ENCODE results near the gene ARSI.

DNA sequence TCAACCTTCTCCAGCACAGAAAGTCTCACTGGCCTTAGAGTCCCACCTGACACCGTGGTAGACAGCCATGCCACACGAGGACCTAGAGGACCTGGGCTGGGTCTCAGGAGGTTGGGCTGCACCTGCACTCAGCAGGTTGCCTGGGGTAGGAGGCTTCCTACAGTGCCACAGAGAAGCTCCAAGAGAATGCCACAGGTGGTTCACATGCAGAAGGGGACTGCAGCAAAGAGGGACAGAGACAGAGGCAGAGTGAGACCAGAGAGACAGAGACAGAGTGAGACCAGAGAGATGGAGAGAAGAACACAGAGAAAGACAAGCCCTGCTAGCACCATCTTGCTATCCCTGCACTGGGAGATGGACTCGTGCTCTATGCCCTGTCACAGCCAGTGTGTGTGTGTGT lies 18.8 kb downstream of the ARSI start:
- TF ChIP-seq, protein P1, sequence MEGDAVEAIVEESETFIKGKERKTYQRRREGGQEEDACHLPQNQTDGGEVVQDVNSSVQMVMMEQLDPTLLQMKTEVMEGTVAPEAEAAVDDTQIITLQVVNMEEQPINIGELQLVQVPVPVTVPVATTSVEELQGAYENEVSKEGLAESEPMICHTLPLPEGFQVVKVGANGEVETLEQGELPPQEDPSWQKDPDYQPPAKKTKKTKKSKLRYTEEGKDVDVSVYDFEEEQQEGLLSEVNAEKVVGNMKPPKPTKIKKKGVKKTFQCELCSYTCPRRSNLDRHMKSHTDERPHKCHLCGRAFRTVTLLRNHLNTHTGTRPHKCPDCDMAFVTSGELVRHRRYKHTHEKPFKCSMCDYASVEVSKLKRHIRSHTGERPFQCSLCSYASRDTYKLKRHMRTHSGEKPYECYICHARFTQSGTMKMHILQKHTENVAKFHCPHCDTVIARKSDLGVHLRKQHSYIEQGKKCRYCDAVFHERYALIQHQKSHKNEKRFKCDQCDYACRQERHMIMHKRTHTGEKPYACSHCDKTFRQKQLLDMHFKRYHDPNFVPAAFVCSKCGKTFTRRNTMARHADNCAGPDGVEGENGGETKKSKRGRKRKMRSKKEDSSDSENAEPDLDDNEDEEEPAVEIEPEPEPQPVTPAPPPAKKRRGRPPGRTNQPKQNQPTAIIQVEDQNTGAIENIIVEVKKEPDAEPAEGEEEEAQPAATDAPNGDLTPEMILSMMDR (IDR thresholded peaks at IDR 0.05) = no peak
- no peak for TF ChIP-seq SP1 (CRISPR knock-in tag; conservative IDR thresholded peaks at IDR 0.05)
- TF ChIP-seq JUN (CRISPR knock-in tag; IDR thresholded peaks at IDR 0.05) = no peak
- TF ChIP-seq, protein P2, sequence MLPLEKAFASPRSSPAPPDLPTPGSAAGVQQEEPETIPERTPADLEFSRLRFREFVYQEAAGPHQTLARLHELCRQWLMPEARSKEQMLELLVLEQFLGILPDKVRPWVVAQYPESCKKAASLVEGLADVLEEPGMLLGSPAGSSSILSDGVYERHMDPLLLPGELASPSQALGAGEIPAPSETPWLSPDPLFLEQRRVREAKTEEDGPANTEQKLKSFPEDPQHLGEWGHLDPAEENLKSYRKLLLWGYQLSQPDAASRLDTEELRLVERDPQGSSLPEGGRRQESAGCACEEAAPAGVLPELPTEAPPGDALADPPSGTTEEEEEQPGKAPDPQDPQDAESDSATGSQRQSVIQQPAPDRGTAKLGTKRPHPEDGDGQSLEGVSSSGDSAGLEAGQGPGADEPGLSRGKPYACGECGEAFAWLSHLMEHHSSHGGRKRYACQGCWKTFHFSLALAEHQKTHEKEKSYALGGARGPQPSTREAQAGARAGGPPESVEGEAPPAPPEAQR (CRISPR knock-in tag; IDR thresholded peaks at IDR 0.05) = no peak
- no peak for TF ChIP-seq TEAD4 (CRISPR knock-in tag; IDR thresholded peaks at IDR 0.05)
- TF ChIP-seq, protein P3, sequence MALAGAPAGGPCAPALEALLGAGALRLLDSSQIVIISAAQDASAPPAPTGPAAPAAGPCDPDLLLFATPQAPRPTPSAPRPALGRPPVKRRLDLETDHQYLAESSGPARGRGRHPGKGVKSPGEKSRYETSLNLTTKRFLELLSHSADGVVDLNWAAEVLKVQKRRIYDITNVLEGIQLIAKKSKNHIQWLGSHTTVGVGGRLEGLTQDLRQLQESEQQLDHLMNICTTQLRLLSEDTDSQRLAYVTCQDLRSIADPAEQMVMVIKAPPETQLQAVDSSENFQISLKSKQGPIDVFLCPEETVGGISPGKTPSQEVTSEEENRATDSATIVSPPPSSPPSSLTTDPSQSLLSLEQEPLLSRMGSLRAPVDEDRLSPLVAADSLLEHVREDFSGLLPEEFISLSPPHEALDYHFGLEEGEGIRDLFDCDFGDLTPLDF (CRISPR knock-in tag; IDR thresholded peaks at IDR 0.05) = no peak
- TF ChIP-seq, protein P4, sequence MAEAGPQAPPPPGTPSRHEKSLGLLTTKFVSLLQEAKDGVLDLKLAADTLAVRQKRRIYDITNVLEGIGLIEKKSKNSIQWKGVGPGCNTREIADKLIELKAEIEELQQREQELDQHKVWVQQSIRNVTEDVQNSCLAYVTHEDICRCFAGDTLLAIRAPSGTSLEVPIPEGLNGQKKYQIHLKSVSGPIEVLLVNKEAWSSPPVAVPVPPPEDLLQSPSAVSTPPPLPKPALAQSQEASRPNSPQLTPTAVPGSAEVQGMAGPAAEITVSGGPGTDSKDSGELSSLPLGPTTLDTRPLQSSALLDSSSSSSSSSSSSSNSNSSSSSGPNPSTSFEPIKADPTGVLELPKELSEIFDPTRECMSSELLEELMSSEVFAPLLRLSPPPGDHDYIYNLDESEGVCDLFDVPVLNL (CRISPR knock-in tag; IDR thresholded peaks at IDR 0.05; ENCODE audit: borderline replicate concordance, low read depth) = no peak
- no peak for TF ChIP-seq NFYB (CRISPR knock-in tag; conservative IDR thresholded peaks at IDR 0.05; ENCODE audit: low read depth)
- TF ChIP-seq RELA (CRISPR knock-in tag; IDR thresholded peaks at IDR 0.05; ENCODE audit: borderline replicate concordance) = no peak
- TF ChIP-seq, protein P5, sequence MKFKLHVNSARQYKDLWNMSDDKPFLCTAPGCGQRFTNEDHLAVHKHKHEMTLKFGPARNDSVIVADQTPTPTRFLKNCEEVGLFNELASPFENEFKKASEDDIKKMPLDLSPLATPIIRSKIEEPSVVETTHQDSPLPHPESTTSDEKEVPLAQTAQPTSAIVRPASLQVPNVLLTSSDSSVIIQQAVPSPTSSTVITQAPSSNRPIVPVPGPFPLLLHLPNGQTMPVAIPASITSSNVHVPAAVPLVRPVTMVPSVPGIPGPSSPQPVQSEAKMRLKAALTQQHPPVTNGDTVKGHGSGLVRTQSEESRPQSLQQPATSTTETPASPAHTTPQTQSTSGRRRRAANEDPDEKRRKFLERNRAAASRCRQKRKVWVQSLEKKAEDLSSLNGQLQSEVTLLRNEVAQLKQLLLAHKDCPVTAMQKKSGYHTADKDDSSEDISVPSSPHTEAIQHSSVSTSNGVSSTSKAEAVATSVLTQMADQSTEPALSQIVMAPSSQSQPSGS (CRISPR knock-in tag; IDR thresholded peaks at IDR 0.05; ENCODE audit: borderline replicate concordance, low read depth) = no peak
- TF ChIP-seq MXD4 (CRISPR knock-in tag; IDR thresholded peaks at IDR 0.05; ENCODE audit: borderline replicate concordance) = no peak
- TF ChIP-seq NFE2L1 (CRISPR knock-in tag; IDR thresholded peaks at IDR 0.05) = no peak
- no peak for TF ChIP-seq ETV6 (CRISPR knock-in tag; IDR thresholded peaks at IDR 0.05)
